Ectodermal cell (in vitro differentiated cells): Measurements from ENCODE around the gene DNPH1.

Source experiments
- H3K27ac ChIP-seq: 2 replicates; pipeline ENCODE4 v1.7.0; 2013; ENCODE audit warnings: mild to moderate bottlenecking, low read depth, low read length; ENCODE audit not compliant: insufficient read depth, poor library complexity, severe bottlenecking
- H3K27me3 ChIP-seq: 2 replicates; pipeline ENCODE4 v1.7.0; 2013; ENCODE audit warnings: mild to moderate bottlenecking, low read length; ENCODE audit not compliant: insufficient read depth, control insufficient read depth, poor library complexity, severe bottlenecking
- H3K36me3 ChIP-seq: one replicate; pipeline ENCODE4 v1.7.0; 2013; ENCODE audit warnings: low read length; ENCODE audit not compliant: control insufficient read depth, insufficient read depth
- H3K4me1 ChIP-seq: one replicate; pipeline ENCODE4 v1.7.0; 2013; ENCODE audit warnings: low read length; ENCODE audit not compliant: control insufficient read depth, insufficient read depth
- H3K4me3 ChIP-seq: 2 replicates; pipeline ENCODE4 v1.7.0; 2013; ENCODE audit warnings: low read depth, low read length, control low read depth; ENCODE audit not compliant: insufficient read depth
- H3K9me3 ChIP-seq: 2 replicates; pipeline ENCODE4 v1.7.0; 2013; ENCODE audit warnings: mild to moderate bottlenecking, low read length, moderate library complexity; ENCODE audit not compliant: control insufficient read depth
- WGBS, 2 experiments: methylation state at CpG; one replicate each; pipeline ENCODE4 v1.1.7; 2013; ENCODE audit warnings: missing lambda C conversion rate in 2 of 2; 5-methylcytosine and 5-hydroxymethylcytosine counted together

DNPH1 gene

DNA sequence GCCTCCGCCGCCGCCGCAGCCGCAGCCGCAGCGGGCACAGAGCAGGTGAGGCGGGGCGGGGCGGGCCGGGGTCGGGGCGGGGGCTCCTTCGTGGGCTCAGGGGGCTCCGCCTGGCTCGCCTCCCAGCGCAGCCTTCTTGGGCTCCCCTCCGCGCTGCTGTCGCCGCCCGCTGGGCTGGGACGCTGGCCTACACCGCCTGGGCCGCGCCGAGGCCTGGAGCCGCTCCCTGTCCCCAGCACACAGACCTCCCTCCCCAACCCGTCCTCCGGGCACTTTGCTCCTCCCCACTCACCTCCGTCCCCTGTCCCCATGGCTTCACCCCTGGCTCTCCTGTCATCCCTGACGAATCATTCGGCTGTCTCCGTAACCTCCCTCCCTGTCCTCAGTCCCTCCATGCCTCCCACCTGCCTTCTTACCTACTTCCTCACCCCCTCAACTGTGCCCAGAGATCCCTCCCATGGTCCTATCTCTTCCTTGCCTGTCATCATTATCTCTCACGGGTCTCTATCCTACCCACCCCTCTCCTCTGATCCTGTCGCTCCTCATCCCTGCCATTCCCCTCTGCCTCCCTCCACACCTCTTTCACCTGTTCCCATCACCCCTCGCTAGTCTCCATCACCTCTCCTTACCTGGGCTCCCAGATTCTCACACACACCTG is 14.5 kb upstream of the DNPH1 start:
- 9 to 10% methylated on average over 37 of the region's 37 CpGs for WGBS, 2 experiments
- no peaks in the 10 kb centered on the region for H3K9me3 ChIP-seq
- no peaks in the 10 kb centered on the region for H3K36me3 ChIP-seq
- peaks cover 74% of the 10 kb centered on the region for H3K27me3 ChIP-seq
- no peak overlapping the region for H3K27ac ChIP-seq
- H3K4me3 ChIP-seq = peak overlapping the region; percentile 26
- H3K4me1 ChIP-seq = peaks cover 10% of the 10 kb centered on the region

DNA sequence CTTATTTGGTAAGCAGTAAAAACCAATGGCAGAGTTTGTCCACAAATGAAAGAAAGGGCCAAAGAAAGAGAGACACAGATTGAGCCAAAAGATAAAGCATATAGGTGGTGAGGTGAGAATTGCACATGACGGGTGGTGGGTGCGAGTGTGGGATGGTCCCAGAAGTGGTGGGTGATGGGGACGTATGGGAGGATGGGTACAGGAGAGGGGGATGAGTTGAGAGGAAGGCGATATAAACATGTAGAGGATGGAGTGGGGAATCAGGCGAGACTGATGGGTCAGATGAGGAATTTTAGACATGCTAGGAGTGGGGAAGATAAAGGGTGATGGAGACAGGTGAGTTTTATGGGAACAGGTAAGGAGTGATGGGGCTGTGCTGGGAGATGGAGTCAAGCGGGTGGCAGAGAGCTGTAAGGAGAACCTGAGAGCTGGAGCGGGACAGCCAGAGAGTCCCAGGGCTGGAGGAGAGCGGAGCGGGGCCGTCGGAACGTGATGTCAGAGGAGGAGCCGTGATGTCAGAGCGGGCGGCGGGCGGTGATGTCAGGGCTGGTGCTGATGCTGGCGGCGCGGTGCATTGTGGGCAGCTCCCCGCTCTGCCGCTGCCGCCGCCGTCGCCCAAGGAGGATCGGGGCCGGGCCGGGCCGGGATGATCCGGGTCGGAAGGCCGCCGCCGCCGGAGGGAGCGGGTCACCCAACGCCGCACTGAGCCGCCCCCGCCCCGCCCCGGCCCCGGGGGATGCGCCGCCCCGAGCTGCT is 13.8 kb upstream of the DNPH1 start, which contains the start of gene TTBK1:
Gene TTBK1, plus strand, starts transcription at position 574 of the 756 bp plus-strand sequence. CDS start 3,180 bp downstream, outside the sequence.
- WGBS, 2 experiments = 12 to 13% methylated on average over 47 of the region's 47 CpGs
- H3K36me3 ChIP-seq = no peaks in the 10 kb centered on the region
- no peak within 1 kb of the TSS for H3K27ac ChIP-seq
- H3K4me3 ChIP-seq = peak within 1 kb of the TSS; percentile 26
- H3K27me3 ChIP-seq = peaks cover 76% of the 10 kb centered on the region
- H3K4me1 ChIP-seq = peaks cover 9% of the 10 kb centered on the region
- no peaks in the 10 kb centered on the region for H3K9me3 ChIP-seq

DNA sequence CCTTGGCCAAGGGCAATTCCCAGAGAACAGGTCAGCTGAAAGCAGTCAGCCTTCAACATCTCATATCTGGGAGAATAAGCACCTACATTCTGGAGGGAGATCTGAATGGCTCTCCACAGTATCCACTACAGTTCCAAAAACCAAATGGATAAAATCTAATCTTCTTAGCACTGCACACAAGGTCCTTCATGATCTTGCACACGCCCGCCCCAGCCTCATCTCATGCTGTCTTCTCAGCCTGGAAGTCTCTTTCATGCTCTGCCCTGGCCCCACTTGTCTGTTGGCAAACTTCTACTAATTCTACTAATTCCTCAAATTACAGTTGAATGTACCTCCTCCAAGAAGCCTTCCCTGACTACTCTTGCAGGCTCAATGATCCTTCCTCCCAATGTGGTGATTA is 12.2 kb upstream of the DNPH1 start:
- H3K36me3 ChIP-seq = no peaks in the 10 kb centered on the region
- H3K27me3 ChIP-seq = peaks cover 74% of the 10 kb centered on the region
- no peaks in the 10 kb centered on the region for H3K9me3 ChIP-seq
- H3K4me3 ChIP-seq = no peak overlapping the region
- WGBS, 2 experiments = 83% methylated on average over 2 of the region's 2 CpGs
- H3K4me1 ChIP-seq = peaks cover 4% of the 10 kb centered on the region
- H3K27ac ChIP-seq = no peak overlapping the region

DNA sequence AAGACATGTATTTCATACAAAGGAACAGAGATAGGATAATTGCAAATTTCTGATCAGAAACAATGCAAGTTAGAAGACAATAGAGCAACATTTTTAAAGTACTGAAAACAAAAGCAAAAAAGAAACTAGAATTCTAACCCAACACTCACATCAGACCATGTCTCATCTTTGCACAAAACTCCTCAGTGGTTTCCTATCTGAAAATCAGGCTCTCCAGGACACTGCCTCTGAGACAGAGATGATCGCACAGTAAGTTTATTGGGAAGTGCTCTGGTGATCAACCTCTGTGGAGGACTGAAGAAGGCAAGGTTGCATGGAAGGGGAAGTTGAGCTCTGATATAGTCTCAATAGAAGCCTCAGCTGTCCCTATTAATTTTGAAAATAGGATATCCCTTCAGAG is 11.7 kb upstream of the DNPH1 start:
- Histone ChIP-seq H3K9me3 (no peaks in the 10 kb centered on the region), H3K4me3 (no peak overlapping the region), H3K4me1 (no peaks in the 10 kb centered on the region), H3K36me3 (no peaks in the 10 kb centered on the region), H3K27ac (no peak overlapping the region), H3K27me3 (peaks cover 70% of the 10 kb centered on the region)
- WGBS, 2 experiments = 91 to 95% methylated on average over 1 of the region's 1 CpG

DNA sequence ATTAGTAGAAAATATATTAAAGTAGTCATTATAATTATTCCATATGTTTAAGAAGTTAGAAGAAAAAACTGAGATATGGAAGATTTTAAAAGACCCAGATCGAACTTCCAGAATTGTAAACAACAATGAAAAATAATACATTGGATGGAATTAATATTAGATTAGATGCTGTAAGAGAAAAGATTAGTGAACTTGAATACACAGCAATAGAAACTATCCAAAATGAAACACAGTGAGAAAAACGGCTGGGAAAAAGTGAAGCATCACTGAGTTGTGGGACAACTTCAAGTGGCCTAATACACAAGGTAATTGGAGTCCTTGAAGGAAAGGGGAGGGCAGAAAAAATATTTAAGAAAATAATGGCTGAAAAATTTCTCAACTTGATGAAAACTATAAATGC is 9.8 kb upstream of the DNPH1 start:
- WGBS, 2 experiments = 75 to 94% methylated on average over 1 of the region's 2 CpGs
- no peaks in the 10 kb centered on the region for H3K4me1 ChIP-seq

DNA sequence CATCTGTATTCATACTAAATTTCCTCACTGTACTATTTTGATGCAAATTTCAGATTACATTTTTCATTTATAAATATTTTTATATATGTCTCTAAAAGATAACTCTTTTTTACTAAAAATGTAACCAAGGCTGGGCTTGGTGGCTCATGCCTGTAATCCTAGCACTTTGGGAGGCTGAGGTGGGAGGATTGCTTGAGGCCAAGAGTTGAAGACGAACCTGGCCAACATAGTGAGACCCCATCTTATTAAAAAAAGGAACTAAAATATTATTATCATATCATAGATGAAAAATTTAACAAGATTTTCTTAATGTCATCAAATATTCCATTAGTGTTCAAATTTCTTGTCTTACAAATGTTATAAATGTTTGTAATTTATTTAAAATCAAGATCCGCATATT is 6.6 kb upstream of the DNPH1 start:
- Histone ChIP-seq H3K4me1 (no peaks in the 10 kb centered on the region), H3K4me3 (no peak overlapping the region), H3K36me3 (no peaks in the 10 kb centered on the region), H3K9me3 (no peaks in the 10 kb centered on the region), H3K27ac (no peak overlapping the region), H3K27me3 (peaks cover 35% of the 10 kb centered on the region)
- 57 to 100% methylated on average over 1 of the region's 2 CpGs for WGBS, 2 experiments

More for the DNA sequence above, 9.8 kb upstream of the DNPH1 start:
- no peaks in the 10 kb centered on the region for H3K9me3 ChIP-seq
- no peak overlapping the region for H3K4me3 ChIP-seq
- no peaks in the 10 kb centered on the region for H3K36me3 ChIP-seq
- H3K27ac ChIP-seq = no peak overlapping the region
- peaks cover 51% of the 10 kb centered on the region for H3K27me3 ChIP-seq

DNA sequence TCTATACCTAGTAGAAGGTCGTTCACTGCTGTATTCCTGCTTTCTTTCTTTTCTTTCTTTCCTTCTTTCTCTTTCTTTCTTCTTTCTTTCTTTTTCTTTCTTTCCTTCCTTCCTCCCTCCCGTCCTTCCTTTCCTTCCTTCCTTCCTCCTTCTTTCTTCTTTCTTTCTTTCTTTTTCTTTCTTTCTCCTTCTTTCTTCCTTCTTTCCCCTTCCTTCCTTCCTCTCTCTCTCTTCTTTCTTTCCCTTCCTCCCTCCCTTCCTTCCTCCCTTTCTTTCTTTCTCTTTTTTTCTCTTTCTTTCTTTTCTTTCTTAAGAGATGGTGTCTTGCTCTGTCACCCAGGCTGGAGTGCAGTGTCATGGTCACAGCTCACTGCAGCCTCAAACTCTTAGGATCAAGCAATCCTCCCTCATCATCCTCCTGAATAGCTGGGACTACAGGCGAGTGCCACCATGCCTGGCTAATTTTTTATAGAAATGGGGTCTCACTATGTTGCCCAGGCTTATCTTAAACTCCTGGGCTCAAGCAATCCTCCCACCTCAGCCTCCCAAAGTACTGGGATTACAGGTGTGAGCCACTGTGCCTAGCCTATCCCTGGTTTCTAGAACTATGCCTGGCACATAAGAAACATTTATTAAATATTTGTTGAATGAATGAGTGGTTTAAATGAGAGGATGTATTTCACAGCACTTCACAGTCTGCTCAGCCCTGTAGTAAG is 2.6 kb upstream of the DNPH1 start:
- H3K27ac ChIP-seq = no peak overlapping the region
- no peaks in the 10 kb centered on the region for H3K36me3 ChIP-seq
- 72 to 76% methylated on average over 3 of the region's 3 CpGs for WGBS, 2 experiments

DNA sequence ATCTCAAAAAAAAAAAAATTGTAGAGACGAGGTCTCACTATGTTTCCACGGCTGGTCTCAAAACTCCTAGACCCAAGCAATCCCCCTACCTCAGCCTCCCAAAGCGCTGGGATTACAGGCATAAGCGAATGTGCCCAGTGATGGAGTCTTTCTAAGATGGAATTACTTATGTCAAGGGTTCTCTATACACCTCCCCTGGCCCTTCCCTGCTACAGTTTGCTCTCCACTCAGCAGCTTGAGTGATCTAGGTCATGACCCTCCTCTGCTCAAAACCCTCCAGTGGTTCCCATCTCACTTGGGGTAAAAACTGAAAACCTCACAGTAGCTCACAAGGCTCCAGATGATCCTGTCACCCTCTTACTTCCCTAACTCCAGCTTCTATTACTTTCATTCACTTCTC is 1.8 kb upstream of the DNPH1 start:
- WGBS, 2 experiments = 92 to 94% methylated on average over 4 of the region's 4 CpGs
- Histone ChIP-seq H3K4me1 (no peaks in the 10 kb centered on the region), H3K27ac (no peak overlapping the region), H3K4me3 (no peak overlapping the region), H3K27me3 (peaks cover 28% of the 10 kb centered on the region), H3K9me3 (no peaks in the 10 kb centered on the region), H3K36me3 (no peaks in the 10 kb centered on the region)

More for the DNA sequence above, 2.6 kb upstream of the DNPH1 start:
- no peaks in the 10 kb centered on the region for H3K4me1 ChIP-seq
- H3K9me3 ChIP-seq = no peaks in the 10 kb centered on the region
- H3K27me3 ChIP-seq = peaks cover 28% of the 10 kb centered on the region
- no peak overlapping the region for H3K4me3 ChIP-seq

DNA sequence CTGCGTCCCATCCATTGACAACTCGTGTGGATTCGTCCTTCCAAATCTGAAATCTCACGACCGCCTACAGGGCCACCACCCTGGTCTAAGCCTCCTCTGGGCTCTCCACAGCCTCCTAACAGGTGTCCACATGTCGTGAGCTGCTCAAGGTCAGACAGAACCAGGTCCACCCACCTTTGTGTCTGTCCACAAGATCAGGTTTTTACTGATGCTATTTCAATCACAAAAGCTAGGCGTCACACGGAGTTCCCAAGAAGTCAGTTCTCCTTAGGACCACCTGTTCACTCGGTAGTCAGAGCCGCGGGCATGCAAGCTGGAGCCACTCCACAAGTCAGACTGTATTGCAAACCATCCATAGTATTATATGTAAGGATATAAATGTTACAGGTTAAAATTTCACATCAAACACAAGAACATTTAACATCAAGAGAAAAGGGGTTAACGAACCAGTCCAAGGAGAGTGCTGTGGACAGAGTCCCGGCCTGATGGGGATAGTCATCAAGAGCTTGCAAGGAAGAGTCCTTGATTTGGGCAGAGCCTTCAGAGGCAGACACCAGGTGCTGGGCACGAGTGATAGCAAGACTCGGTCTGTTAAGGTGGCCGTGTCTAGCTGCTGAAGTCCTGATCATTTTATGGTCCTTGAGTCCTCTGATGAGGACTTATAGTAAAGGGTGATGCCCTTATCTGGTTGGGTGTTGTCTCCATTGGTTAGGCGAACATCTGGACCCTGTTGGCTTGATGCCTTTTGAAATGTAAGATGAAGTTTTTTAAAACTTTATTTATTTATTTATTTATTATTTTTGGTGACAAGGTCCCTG is 731 bp upstream of the DNPH1 start:
- Histone ChIP-seq H3K9me3 (no peaks in the 10 kb centered on the region), H3K27me3 (peaks cover 28% of the 10 kb centered on the region), H3K4me1 (no peaks in the 10 kb centered on the region), H3K36me3 (no peaks in the 10 kb centered on the region), H3K4me3 (no peak overlapping the region), H3K27ac (no peak overlapping the region)
- 86 to 88% methylated on average over 16 to 17 of the region's 17 CpGs for WGBS, 2 experiments
